H9 (cell line): ENCODE results near the gene ATP2B2. TPM values are rescaled to one million over a fixed set of nuclear protein-coding genes. Genes with fewer than 3 reads are reported as not detected.

ENCODE experiments used
- DNase-seq: peaks from one replicate; pipeline ENCODE4 v3.0.0-alpha.2; 2017
- H2AFZ ChIP-seq: one replicate; pipeline ENCODE4 v1.6.1; 2013; ENCODE audit warnings: mild to moderate bottlenecking, low read length, control low read depth, moderate library complexity
- H2AK5ac ChIP-seq: 2 replicates; pipeline ENCODE4 v1.6.1; 2013; ENCODE audit warnings: low read length, control low read depth, mixed read lengths; ENCODE audit not compliant: insufficient read length
- H2BK120ac ChIP-seq: one replicate; pipeline ENCODE4 v1.6.1; 2013; ENCODE audit warnings: low read depth, mild to moderate bottlenecking, low read length, control low read depth, inconsistent platforms; ENCODE audit not compliant: poor library complexity, severe bottlenecking
- H2BK12ac ChIP-seq: 2 replicates; pipeline ENCODE4 v1.6.1; 2013; ENCODE audit warnings: low read length, control low read depth, mixed read lengths, low read depth; ENCODE audit not compliant: insufficient read length
- H2BK15ac ChIP-seq: 2 replicates; pipeline ENCODE4 v1.6.1; 2013; ENCODE audit warnings: low read depth, low read length, control low read depth
- H2BK20ac ChIP-seq: one replicate; pipeline ENCODE4 v1.6.1; 2013; ENCODE audit warnings: low read depth, mild to moderate bottlenecking, low read length, control low read depth, inconsistent platforms; ENCODE audit not compliant: poor library complexity, severe bottlenecking
- H2BK5ac ChIP-seq: 2 replicates; pipeline ENCODE4 v1.6.1; 2013; ENCODE audit warnings: low read length, control low read depth, mixed read lengths; ENCODE audit not compliant: insufficient read length
- H3K14ac ChIP-seq: 2 replicates; pipeline ENCODE4 v1.6.1; 2013; ENCODE audit warnings: low read length, control low read depth; ENCODE audit not compliant: insufficient read depth
- H3K18ac ChIP-seq: 2 replicates; pipeline ENCODE4 v1.6.1; 2013; ENCODE audit warnings: low read depth, mild to moderate bottlenecking, mixed read lengths, low read length, control low read depth; ENCODE audit not compliant: insufficient read length
- H3K23ac ChIP-seq: 2 replicates; pipeline ENCODE4 v1.6.1; 2013; ENCODE audit warnings: low read length, control low read depth, mixed read lengths, low read depth; ENCODE audit not compliant: insufficient read length
- H3K23me2 ChIP-seq: 2 replicates; pipeline ENCODE4 v1.6.1; 2013; ENCODE audit warnings: low read depth, mild to moderate bottlenecking, mixed read lengths, low read length, control low read depth; ENCODE audit not compliant: insufficient read length, poor library complexity, severe bottlenecking
- H3K27ac ChIP-seq: 2 replicates; pipeline ENCODE4 v1.5.1; 2013; ENCODE audit warnings: low read length, control low read depth, mixed read lengths, low read depth; ENCODE audit not compliant: insufficient read length
- H3K27me3 ChIP-seq: 2 replicates; pipeline ENCODE4 v1.6.1; 2013; ENCODE audit warnings: low read length, control low read depth, inconsistent platforms; ENCODE audit not compliant: insufficient read depth
- H3K4ac ChIP-seq: 2 replicates; pipeline ENCODE4 v1.6.1; 2013; ENCODE audit warnings: low read depth, mild to moderate bottlenecking, control low read depth, inconsistent platforms, low read length, moderate library complexity
- H3K4me1 ChIP-seq: 2 replicates; pipeline ENCODE4 v1.6.1; 2013; ENCODE audit warnings: low read length, control low read depth, inconsistent platforms; ENCODE audit not compliant: insufficient read depth
- H3K4me2 ChIP-seq: 2 replicates; pipeline ENCODE4 v1.6.1; 2013; ENCODE audit warnings: low read length, control low read depth, mixed read lengths; ENCODE audit not compliant: insufficient read length, insufficient read depth
- H3K56ac ChIP-seq: 2 replicates; pipeline ENCODE4 v1.6.1; 2013; ENCODE audit warnings: low read depth, mild to moderate bottlenecking, mixed read lengths, low read length, control low read depth; ENCODE audit not compliant: insufficient read length
- H3K79me1 ChIP-seq: 2 replicates; pipeline ENCODE4 v1.6.1; 2013; ENCODE audit warnings: low read depth, mild to moderate bottlenecking, moderate library complexity, low read length, control low read depth, inconsistent platforms; ENCODE audit not compliant: insufficient read depth, poor library complexity, severe bottlenecking
- H3K79me2 ChIP-seq: 2 replicates; pipeline ENCODE4 v1.6.1; 2013; ENCODE audit warnings: low read length, control low read depth, inconsistent platforms; ENCODE audit not compliant: insufficient read depth
- H3K9ac ChIP-seq: 2 replicates; pipeline ENCODE4 v1.6.1; 2013; ENCODE audit warnings: low read length, control low read depth, mixed read lengths; ENCODE audit not compliant: insufficient read length; ENCODE audit errors: extremely low read depth
- H3K9me3 ChIP-seq: one replicate; pipeline ENCODE4 v1.6.1; 2013; ENCODE audit warnings: low read depth, low read length, inconsistent platforms; ENCODE audit not compliant: control insufficient read depth
- H3T11ph ChIP-seq: one replicate; pipeline ENCODE4 v1.6.1; 2013; ENCODE audit warnings: mild to moderate bottlenecking, low read length, control low read depth, inconsistent platforms
- H4K20me1 ChIP-seq: one replicate; pipeline ENCODE4 v1.6.1; 2013; ENCODE audit not compliant: control insufficient read depth, insufficient read length, insufficient read depth
- H4K5ac ChIP-seq: 2 replicates; pipeline ENCODE4 v1.6.1; 2013; ENCODE audit warnings: low read depth, mild to moderate bottlenecking, mixed read lengths, low read length, control low read depth; ENCODE audit not compliant: insufficient read length
- H4K8ac ChIP-seq: replicated peaks from 2 replicates; pipeline ENCODE4 v1.6.1; 2013; ENCODE audit warnings: low read length, control low read depth, mixed read lengths, low read depth; ENCODE audit not compliant: insufficient read length
- H4K91ac ChIP-seq: 2 replicates; pipeline ENCODE4 v1.6.1; 2013; ENCODE audit warnings: low read depth, mild to moderate bottlenecking, moderate library complexity, mixed read lengths, low read length, control low read depth; ENCODE audit not compliant: insufficient read length
- H3K27ac Mint-ChIP-seq, 3 experiments: 2 replicates in 2 of 3; 3 replicates in 1 of 3; pipeline ENCODE4 v1.8.0; 2020 to 2021; ENCODE audit warnings: mixed read lengths in 3 of 3, mild to moderate bottlenecking in 1 of 3, moderate library complexity in 1 of 3
- H3K27me3 Mint-ChIP-seq: 2 replicates; pipeline ENCODE4 v1.8.0; 2021; ENCODE audit warnings: low read depth, mild to moderate bottlenecking, moderate library complexity, mixed read lengths
- H3K36me3 Mint-ChIP-seq, 3 experiments: 2 replicates in 2 of 3; 3 replicates in 1 of 3; pipeline ENCODE4 v1.8.0; 2020 to 2021; ENCODE audit warnings: low read depth in 3 of 3, mixed read lengths in 3 of 3; ENCODE audit not compliant: insufficient read depth in 1 of 3
- H3K4me1 Mint-ChIP-seq, 2 experiments: 2 replicates each; pipeline ENCODE4 v1.8.0; 2020; ENCODE audit warnings: mixed read lengths in 2 of 2
- H3K4me3 Mint-ChIP-seq, 2 experiments: 2 replicates in 1 of 2; 3 replicates in 1 of 2; pipeline ENCODE4 v1.8.0; 2020 to 2021; ENCODE audit warnings: mild to moderate bottlenecking in 2 of 2, mixed read lengths in 2 of 2, moderate library complexity in 1 of 2
- H3K9me3 Mint-ChIP-seq, 2 experiments: 2 replicates in 1 of 2; 3 replicates in 1 of 2; pipeline ENCODE4 v1.8.0; 2020; ENCODE audit warnings: mild to moderate bottlenecking in 2 of 2, mixed read lengths in 2 of 2, moderate library complexity in 1 of 2
- CTCF ChIP-seq: fragments of 200-600 bp; sonication (generic); conservative IDR thresholded peaks from 3 replicates; pipeline ENCODE4 v1.8.0; 2021; ENCODE audit warnings: antibody characterized with exemption, mild to moderate bottlenecking
- WGBS: extraction: QIAGEN DNeasy Blood & Tissue Kit; methylation state at CpG from one replicate; pipeline ENCODE4 v1.1.7; 2013; ENCODE audit warnings: missing lambda C conversion rate, low lambda C conversion rate, mixed read lengths; ENCODE audit not compliant: insufficient read length; ENCODE audit errors: extremely low coverage; 5-methylcytosine and 5-hydroxymethylcytosine counted together
- total RNA-seq: library from RNA; stranded (reverse); gene quantifications from 2 replicates; pipeline ENCODE4 v1.2.1, GENCODE V29; 2021

The ATP2B2 gene
- total RNA-seq, 1 experiment from 2014 or later: 0.33 TPM

DNA sequence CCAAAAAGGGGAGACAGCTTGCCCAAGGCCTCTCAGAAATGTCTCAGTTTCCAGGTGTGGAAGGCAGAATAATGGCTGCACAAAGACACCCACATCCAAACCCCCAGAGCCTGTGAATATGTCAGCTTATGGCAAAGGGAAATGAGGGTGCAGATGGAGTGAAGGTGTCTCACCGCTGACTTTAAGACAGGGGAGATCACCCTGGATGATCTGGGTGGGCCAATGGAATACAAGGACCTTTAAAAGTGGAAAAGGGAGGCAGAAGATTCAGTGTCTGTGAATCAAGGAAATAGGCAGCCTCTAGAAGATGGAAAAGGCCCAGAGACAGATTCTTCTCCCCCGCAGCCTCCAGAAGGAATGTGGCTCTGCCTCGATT lies 48.8 kb upstream of the ATP2B2 start:
- H3K79me1 ChIP-seq: no peaks in the 10 kb centered on the region
- no peak overlapping the region for H3K56ac ChIP-seq
- peak overlapping the region in 2 of 3 experiments; percentile 37 to 94; a peak in 4 of 7 replicates for H3K27ac Mint-ChIP-seq
- H3K23ac ChIP-seq: no peak overlapping the region
- H2BK12ac ChIP-seq: peak overlapping the region; percentile 6
- H3K9ac ChIP-seq: no peak overlapping the region
- H3K4me1 ChIP-seq: 0 out of 2 replicates have a peak, but pooled peaks cover 3% of the 10 kb centered on the region
- peaks cover 33 to 48% of the 10 kb centered on the region in 2 experiments for H3K4me1 Mint-ChIP-seq
- no peak overlapping the region for H4K5ac ChIP-seq
- H3K27me3 ChIP-seq: no peaks in the 10 kb centered on the region
- H3K18ac ChIP-seq: peak overlapping the region; percentile 85
- no peak overlapping the region; a peak in 1 of 5 replicates for H3K4me3 Mint-ChIP-seq
- no peaks in the 10 kb centered on the region for H3K9me3 ChIP-seq
- H2AFZ ChIP-seq: no peak overlapping the region
- no peaks in the 10 kb centered on the region for H3K79me2 ChIP-seq
- H2BK5ac ChIP-seq: no peak overlapping the region
- H2BK20ac ChIP-seq: no peak overlapping the region
- H4K20me1 ChIP-seq: no peaks in the 10 kb centered on the region
- no peak overlapping the region for H4K91ac ChIP-seq
- no peak overlapping the region for H4K8ac ChIP-seq
- peak overlapping the region; percentile 75 for H2BK120ac ChIP-seq
- H3K4ac ChIP-seq: no peak overlapping the region; the same call in 1 of the 2 replicates
- no peaks in the 10 kb centered on the region for H3K23me2 ChIP-seq
- H3K27me3 Mint-ChIP-seq: peaks cover 9% of the 10 kb centered on the region
- no peak overlapping the region for H3K27ac ChIP-seq
- no peaks in the 10 kb centered on the region for H3K9me3 Mint-ChIP-seq
- peak overlapping the region; percentile 46 for H3T11ph ChIP-seq
- H3K36me3 Mint-ChIP-seq: no peaks in the 10 kb centered on the region
- WGBS: no CpG with 5 or more reads among the region's 3 CpGs
- H3K4me2 ChIP-seq: no peak overlapping the region
- DNase-seq: no peak
- TF ChIP-seq CTCF: no peak
- no peak overlapping the region for H2AK5ac ChIP-seq
- H3K14ac ChIP-seq: peak overlapping the region; percentile 62; the same call in 1 of the 2 replicates
- H2BK15ac ChIP-seq: no peak overlapping the region
